NCI-H146 (cell line): ENCODE results near the gene HOXB8.
A peak's percentile ranks its signal among the peaks of the same experiment; 100 is the strongest.

ENCODE experiments used
- DNase-seq: peaks from one replicate; lab custom pipeline; 2025; lab: John Stamatoyannopoulos, UW

The HOXB8 gene

DNA sequence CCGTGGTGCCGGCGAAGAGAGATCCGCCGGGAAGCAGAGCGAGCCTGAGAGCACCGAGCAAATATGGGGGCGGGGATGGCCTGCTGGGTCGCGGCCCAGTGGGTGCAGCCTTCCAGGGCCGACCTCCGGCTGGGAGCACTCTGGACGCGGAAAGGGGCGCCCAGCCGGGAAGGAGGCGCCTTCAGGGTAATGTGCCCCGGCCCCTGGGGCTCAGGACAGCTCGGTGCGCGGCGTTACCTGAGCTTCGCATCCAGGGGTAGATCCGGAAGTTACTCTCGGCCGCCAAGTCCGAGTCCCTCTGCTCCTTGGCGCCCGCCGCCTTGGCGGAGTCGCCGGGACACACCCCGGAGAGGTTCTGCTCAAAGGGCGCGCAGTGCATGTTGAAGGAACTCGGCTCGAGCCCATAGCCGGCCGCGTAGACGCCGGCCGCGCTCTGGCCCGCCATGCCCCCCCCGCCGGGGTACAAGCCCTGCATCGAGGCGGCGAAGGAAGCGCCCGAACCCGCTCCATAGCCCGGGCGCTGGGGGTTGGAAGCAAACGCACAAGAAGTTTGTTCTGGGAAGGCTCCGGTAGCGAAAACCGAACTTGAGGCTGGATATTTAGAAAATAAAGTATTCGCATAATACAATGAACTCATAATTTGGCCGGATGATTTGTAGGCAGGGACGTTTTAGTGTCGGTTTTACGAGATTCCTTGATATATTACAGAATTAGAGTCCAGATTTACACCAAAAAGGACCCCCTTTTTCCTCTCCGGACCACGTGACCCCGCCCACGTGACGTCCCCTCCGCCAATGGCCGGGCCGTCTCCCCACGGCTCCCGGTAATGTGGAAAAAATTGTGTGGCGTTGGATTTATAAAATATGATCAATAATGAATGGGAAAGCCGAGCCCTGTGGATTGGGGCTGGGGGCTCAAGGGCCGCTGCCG is 4.5 kb downstream of the HOXB8 start, which contains the start of gene HOXB7:
Gene HOXB7, minus strand, starts transcription at position 736 of the 930 bp plus-strand sequence. Its CDS starts 99 bp downstream, at position 637.
- peak; percentile 72 for DNase-seq

DNA sequence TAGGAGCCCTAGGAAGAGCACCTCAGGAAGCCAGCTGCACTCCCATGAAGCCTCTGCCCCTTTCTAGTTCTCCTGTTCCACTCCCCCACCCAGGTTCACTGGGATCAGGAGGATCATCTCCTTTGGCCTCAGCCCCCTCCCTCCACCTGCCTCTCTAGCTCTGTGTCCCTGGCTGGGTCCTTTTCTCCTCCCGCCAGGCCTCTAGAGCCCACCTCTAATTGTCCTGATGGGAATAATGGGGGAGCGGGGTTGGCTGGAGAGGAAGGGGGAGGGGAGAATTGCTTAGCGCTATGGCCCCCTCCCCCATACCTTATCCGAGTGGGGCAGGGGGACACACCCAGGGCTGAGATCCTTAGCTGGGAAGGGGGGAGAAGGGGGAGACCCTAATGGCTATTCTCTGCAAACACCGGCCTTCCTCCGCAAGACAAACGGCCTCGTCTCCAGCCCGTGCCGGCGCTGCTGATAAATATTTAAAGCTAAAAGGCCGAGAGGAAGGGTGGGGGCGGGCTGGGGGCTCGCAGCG is 5.3 kb downstream of the HOXB8 start:
- DNase-seq: peak; percentile 57

DNA sequence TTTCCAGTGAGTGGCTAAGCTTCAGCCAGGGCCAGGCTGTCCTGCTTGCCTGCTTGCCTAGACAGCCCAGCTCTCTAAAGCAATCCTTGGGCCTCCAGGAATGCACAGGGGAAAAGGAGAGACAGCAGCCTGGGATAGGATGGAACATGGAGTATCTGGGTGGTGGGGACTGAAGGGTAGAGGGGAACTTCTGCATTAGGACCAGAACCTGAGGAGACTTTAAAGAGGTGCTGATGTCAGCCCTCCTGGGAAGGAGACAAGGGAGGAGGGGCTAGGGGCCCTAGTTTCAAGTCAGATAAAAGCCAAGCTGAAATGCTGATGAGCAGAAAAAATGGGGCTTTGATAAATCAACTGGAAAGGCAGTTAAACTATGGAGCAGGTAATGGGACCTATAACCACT is 6.1 kb downstream of the HOXB8 start:
- no peak for DNase-seq

DNA sequence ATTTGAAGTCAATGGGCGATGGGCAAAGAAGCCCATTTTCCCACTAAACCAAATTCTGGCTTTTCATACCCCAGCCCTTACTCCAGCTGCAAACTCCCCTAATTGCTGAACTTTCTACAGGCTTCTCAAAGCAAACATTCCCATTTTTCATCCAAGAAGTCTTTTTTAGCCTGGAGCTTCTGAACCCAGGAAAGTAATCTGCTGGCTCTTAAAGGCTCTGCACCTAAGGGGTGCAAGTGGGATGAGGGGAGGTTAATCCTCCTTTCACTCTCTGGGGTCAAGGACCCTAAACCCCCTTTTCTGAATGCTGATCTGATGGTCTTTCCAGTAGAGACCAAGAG is 6.6 kb downstream of the HOXB8 start:
- DNase-seq: no peak

DNA sequence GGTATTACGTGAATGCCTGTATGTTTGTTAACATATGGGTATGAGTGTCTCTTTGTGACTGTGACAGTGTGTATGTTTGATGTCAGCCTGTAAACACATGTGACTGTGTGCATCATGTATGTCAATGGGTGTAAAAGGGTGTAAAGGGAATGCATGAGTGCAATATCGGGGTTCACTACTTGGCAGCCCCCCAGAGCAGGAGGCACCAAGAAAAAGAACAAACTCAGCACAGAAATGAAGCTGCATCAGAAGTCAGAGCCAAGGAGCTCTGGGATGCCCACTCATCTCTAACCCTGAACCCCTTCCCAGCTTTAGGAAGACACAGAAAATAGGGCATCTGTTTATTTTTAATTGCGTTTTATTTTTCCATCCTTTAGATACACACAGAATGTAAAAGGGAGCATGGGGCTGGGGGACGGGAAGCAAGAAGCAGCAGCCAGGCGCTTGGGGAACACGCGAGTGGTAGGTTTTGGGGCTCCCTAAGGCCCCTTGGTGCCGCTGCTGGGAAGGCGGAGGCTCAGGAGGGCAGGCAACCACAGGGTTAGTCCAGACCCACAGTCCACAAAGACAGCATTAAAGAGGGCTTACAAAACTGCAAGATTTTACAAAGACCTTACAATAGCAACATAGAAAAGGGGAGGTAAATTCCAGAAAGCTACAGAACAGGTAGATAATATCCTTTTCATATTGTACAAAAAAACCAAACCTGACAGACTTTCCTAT is 8.0 kb downstream of the HOXB8 start:
- DNase-seq: no peak

DNA sequence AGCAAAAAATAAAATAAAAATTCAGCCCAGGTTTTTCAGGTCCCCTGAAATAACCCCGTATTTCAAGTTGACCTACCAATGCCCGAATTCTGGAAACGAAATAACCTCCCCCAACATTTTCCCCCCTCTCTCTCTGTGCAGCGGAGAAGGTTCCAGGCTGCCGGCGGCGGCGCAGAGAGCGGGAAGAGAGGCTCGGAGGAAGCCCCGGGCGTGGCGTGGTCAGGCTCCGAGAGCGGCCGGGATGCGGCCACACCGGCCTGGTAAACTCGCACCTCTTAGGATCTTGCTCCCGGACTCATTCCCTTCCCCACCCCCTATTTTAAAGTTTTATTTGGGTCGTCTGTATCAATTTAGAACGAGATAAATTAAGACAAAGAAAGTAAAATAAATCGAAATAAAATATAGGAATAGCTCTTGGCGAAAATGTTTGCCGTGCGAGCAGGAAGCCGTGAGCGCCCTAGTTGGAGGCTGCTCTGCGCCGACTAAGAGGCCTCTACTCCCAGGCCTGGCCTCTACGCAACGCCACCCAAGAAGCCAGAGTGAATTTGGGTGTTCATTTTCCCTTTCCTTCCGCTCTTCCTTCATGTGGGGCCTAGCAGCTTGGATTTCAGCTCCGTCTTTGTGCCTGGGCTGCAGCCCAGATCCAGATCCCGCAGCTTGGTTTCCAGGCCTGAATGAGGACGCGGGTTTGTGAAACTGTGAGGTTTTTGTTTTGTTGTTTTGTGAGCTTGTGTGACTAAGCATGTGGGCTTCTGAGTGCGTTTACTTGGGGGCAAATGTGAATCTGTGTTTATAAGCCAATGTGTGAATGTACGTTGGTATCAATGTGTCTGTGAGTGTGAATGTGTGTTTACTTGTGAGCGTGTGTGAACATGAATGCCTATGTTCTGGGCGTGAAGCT is 8.9 kb downstream of the HOXB8 start:
- no peak for DNase-seq

DNA sequence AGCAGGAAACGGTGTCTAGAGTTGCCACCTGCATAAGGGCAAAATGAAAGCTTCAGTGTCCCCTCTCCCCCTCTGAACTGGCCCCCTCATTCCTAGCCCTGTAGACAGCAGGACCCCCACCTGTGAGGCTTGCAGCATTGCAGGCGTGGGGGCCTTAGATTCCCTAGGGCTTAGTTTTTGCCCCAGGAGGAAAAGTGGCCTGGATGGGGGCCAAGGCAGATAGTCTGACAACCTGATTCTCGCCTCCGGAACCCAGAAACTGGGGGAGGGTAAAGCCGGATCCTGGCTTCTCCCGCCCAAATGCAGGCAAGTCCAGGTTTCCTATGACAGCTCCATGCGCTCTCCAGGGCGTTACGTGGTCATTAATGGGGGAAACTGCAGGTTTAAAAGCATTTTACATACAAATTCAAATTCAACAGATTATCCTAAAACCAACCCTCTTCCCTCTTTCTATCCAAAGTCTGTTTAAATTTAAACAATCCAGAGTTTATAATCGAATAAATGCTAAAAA is 9.6 kb downstream of the HOXB8 start:
- DNase-seq: no peak

DNA sequence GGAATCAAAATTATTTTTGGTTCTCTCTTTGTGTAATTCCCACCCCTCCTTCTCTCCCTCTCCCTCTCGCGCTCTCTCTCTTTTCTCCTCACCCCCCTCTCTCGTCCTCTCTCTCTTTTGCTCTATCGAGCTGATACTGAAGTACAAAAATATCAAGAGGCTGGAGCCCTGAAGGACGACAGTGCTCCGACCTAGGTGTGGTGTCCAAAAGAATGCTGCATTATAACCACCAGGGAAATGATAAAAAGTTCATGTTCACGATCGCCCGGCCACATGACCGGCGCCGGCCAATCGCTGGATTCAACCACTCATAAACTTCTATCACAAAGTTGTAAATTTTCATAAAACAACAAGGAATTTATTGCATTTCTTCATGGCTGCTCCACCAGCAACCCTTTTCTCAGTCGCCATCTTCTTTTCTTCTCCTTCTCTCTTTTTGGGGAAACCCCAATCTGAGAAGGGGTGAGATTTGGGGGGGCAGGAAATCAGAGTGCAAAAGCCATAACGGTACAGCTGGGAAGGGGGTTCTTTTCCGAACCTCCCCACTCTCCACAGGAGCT is 10.2 kb downstream of the HOXB8 start, which contains the start of gene HOXB6:
Gene HOXB6, minus strand, starts transcription at position 217 of the 560 bp plus-strand sequence. CDS start 6,836 bp downstream, outside the sequence.
- no peak for DNase-seq

DNA sequence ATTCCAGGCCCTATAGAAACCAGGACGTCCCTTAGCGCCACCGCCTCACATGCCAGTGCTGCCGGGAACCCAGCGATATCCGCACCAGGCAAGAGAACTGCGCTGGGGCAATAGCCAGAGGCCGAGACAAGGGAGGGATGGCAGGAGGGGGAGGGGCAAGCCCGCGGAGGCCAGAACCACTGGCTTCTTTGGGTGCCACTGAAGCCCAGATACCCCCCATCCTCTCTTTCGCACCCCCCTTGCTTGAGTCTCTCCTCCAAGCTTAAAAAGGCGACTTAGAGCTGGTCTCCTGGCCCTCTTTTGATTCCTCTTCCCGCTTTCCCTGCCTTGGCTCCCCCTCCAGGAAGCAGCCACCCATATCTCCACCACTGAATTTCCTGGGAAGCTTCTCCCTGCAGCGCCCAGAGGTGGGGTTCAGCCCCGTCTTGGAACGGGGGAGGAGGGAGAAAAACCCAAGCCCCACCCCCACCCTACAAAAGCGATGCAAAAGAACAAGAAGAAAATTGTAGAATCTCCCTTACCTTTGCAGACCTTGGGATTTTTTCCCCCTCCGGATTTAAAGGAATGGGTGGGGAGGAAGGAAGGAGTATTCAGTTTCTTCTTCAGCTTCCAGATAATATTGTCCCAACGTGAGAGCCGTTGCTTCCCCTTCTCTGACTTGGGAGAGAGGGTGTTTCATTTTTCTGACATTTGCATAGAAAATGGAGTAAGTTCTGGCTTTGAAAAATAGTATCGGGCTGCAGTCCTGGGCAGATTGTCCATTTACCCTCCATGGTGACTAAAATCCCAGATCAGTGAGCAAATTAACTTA is 10.9 kb downstream of the HOXB8 start:
- peak; percentile 19 for DNase-seq

DNA sequence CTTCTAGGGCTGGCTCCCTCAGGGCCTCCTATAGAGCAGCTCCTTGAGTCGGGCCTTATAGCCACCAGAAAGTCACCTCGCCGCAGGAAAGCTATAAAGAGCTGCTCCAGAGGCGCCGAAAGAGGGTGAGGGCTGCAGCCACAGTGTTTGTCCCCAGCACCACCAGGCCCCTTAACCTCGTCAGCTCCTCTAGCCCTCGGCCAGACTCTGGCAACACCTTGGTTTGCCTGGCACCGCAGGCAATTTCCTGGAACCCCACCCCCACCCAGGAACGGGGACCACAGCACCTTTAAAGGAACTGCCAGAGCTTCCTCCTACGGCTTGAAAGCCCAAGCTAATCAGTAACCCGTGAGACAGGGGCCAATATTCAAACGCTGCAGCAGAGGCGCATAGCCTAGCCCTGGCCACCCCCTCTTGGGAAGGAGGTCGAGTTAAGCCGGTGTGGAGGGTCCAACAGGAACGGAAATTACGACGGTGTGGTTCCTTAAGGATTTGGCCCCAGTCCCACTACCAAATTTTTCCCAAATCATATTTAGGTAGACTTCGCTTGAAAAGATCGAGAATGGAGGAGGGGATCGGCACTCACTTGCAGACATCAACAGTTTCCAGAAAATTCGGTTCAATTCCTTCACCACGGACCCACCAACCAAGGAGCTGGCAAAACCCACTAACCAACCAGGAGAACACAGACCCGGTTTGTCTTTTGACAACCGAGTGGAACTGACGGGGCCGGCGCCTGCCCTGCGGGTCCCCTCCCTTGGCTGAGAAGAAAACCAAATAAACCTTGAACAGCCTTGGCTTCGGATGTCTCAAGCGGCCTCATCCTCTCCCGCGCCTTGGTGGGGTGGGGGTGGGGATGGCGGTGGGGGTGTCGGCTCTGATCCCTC is 13.3 kb downstream of the HOXB8 start:
- no peak for DNase-seq

DNA sequence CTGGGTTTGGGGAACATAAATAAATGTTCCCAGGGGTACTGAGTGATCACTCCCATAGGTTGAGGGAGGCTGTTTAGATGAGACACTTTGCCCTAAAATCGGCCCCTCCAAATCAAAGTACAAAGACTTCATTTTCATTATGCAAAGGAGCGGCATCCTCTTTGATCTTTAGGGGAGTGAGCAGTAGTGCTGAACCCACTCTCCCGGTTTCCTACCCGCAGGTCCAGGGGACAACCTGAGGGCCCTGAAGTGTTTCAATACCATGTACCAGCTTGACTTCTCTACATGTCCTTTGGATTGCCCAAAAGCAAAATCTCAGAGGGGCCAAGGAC is 13.9 kb downstream of the HOXB8 start:
- no peak for DNase-seq

DNA sequence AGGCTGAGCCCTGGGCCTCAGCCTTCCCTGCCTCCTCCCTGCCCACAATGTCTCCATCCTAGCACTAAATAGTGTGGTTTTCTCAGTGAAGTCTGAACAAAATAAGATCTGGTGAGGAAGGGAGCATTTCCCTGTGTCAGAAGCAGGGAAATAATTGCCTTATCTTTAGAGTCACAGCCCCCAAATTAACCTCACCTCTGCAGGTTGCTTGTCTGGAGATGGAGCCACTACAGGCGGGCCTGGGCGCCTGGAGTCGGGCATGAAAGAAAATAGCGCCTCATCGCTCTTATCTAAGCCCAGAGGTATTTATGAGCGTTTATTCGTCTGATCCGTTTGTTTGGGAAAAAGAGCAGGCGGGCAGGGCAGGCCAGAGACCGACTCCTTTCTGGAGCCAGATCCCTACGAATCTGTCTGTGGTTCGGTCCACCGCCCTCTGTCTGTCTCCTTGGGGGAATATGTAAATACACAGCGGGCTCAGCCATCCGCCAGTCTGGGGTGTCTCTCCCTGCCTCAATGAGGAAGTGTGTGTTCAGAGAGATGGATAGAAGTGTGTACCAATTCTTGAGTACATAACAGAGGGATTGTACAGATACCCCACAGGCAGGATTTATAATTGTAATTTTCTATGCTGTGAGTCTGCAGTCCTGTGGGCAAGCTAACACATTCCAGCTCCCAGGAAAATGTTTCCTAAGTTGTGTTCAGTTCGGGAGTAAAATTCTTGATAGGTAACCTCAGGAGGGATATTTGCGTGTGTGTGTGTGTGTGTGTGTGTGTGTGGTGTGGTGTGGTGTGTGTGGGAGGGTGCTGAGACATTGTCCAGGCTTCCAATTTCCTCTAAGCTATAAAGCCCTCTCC is 14.6 kb downstream of the HOXB8 start:
- DNase-seq: no peak

DNA sequence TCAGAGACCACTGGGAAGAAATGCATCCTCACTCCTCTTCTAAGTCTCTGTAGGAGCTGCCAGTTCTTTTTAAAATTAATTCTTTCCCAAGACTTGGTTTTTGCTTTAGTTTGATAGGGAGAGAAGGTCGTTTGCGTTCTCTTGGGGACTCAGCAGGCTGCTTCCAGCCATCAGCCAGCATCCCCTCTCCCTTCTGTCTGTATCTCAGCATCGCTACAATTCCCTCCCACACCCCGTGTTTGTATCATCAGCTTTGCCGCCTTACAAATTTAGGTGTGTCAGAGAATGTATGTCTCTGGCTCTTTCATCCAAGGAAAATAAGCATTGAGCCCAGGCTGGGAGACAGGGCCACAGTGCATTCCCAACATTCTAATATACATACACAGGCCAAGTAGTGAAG is 15.7 kb downstream of the HOXB8 start:
- no peak for DNase-seq

DNA sequence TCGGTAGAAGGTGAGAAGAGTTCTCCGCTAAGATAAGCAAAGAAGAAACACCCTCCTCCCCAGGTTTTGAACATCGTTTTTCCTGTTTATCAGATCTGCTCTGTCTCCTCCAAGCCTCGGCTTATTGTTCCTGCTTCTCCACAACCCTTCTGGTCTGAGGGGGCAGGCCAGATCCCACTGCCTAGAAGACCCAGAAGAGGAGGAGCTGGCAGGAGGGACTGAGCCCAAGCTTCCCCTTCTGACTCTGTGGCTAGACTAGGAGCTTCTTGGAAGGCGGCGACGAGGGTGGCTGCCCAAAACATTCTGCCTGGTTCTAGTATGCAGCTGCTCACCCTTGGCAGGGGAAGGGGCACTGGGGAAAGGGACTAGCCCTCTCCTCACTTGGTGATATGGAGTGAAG is 16.4 kb downstream of the HOXB8 start:
- no peak for DNase-seq

DNA sequence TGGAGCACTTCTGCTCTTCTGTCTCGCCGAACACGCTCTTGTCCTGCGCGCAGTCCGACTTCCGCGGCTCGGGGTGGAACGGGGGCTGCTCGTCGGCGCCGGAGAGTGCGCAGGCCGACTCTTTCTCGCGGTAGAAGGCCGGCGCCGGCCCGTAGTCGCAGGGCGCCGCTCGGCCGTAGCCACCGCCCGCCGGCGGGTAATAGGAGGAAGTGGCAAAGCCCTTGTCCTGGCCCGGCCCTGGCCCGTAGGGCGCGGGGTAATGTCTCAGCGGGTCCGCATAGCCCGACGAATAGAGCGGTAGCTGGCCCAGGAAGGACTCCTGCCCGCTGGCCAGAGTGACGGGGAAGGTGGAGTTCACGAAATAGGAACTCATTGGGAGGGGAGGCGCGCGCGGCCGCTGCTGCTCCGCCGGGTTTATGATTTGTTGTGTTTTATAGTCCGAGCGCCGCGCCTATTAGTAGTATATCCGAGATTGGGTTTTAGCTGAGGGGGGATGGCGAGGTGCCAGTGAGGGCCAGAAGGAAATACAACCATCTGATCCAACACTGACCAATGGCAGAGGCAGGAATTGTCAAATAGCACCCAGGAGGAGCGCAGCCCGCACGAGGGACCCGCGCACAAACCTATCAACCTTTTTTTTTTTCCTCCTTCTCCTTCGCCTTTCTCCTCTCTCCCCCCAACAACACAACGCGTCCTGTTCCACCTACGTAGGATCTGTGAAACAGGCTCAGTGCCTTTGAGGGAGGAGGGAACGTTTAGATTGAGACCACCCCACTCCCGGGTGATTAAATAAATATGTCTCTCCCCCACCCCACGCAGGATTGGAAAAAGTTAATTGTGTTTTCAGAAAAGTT is 17.1 kb downstream of the HOXB8 start:
- DNase-seq: peak; percentile 64

DNA sequence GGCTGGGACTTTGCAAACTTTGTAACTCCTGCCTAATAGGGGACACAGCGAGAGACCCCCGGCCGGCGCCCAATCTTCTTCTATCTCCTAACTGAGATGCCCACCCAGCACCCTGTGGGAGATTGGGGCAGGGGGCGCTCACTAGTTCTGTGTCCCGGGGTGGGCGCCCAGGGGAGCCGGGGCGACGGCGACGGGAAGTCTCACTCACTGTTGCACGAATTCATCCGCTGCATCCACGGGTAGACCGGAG is 17.6 kb downstream of the HOXB8 start:
- DNase-seq: no peak

DNA sequence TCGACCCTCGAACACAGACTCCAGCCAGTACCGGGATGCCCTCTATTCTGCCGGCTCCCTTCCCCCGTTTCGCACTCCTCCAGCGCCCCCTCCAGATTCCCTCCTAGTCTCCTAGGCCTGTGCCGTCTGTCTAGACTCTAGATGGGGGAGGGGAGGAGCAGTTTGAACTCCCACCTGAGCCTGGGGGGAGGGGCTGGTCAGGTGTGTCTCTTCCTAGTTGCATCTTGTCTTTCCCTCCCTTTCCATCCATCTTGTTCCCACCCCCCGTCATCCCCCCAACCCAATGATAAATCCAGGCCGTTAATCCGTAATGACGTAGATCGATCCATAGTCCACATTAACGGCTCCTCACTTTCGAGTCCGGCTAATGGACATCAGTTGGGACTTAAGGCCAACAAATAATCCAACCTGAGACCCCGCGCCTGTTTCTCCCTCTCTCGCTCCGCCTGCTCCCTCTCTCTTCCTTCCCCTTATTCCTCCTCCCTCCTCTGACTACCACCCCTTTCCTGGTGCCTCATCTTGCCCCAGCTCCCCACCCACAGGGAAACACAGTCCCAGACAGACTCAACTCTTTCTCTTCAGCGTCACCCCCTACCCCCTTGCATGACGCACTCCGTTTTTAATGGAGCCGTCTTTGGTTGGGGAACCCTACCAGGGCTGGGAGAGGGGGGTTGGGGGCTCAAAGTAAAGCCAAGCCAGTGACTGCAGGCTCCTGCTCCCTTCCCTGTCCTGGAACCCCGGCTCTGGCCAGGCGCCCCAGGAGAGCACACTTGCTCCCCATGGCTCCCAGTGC is 18.2 kb downstream of the HOXB8 start:
- no peak for DNase-seq
